Coronary artery (tissue), 2 donors: ENCODE results near the gene SPDYE4.

ENCODE experiments used
- DNase-seq: peaks from one replicate; pipeline ENCODE4 v3.0.0-alpha.2; 2017; ENCODE audit warnings: low spot score
- H3K27ac ChIP-seq, 2 donors: fragments of 200-600 bp; sonication (generic); one replicate each; pipeline ENCODE4 v1.5.1; 2016 to 2019
- H3K4me3 ChIP-seq: fragments of 200-600 bp; sonication (generic); 2 replicates; pipeline ENCODE4 v1.5.1; 2016; ENCODE audit warnings: mild to moderate bottlenecking, moderate library complexity
- TF ChIP-seq, protein P1 (sequence below): fragments of 200-600 bp; sonication (generic); IDR thresholded peaks from one replicate; pipeline ENCODE4 v1.5.1; 2019; ENCODE audit warnings: antibody characterized with exemption

The SPDYE4 gene

DNA sequence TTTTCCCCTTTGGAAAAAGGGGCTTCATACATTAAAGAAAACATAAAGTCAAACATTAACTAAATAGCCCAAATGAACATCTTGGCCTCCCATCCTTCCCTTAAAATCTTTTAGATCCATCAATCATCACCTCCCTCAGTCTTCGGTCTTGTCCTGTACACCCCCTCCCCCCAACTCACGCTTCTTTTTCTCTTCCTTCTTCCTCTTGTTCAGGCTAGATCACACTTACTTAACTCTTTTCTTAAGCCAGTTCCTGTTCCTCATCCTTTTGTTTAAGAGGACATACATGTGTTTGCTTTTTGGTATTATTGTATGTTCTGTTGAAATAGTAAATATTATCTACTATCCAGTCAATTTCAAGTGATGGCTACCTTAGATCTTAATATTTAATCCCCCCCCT, 35.3 kb upstream of the SPDYE4 start:
- no peak overlapping the region for H3K4me3 ChIP-seq
- TF ChIP-seq, protein P1, sequence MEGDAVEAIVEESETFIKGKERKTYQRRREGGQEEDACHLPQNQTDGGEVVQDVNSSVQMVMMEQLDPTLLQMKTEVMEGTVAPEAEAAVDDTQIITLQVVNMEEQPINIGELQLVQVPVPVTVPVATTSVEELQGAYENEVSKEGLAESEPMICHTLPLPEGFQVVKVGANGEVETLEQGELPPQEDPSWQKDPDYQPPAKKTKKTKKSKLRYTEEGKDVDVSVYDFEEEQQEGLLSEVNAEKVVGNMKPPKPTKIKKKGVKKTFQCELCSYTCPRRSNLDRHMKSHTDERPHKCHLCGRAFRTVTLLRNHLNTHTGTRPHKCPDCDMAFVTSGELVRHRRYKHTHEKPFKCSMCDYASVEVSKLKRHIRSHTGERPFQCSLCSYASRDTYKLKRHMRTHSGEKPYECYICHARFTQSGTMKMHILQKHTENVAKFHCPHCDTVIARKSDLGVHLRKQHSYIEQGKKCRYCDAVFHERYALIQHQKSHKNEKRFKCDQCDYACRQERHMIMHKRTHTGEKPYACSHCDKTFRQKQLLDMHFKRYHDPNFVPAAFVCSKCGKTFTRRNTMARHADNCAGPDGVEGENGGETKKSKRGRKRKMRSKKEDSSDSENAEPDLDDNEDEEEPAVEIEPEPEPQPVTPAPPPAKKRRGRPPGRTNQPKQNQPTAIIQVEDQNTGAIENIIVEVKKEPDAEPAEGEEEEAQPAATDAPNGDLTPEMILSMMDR: no peak
- DNase-seq: no peak
- H3K27ac ChIP-seq: no peak overlapping the region

DNA sequence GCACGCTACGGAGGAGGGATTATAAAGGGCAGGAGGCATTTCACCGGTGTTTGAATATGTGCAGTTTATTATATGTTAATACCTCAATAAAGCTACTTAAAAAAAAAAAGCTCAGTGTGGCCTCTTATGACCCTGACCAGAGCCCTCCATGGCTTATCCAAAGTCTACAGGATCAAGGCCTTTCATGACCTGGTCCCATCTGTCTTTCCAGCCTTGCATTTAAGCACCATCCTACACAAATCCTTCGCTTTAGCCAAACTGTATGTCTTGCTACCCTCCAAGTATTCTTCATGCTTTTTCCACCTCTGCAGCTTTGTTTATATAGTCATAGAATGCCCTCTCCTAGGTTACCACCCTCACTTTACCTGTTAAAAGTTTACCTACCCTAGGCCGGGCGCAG, 34.3 kb upstream of the SPDYE4 start:
- DNase-seq: no peak
- no peak overlapping the region for H3K4me3 ChIP-seq
- H3K27ac ChIP-seq: no peak overlapping the region
- TF ChIP-seq, protein P1: no peak

DNA sequence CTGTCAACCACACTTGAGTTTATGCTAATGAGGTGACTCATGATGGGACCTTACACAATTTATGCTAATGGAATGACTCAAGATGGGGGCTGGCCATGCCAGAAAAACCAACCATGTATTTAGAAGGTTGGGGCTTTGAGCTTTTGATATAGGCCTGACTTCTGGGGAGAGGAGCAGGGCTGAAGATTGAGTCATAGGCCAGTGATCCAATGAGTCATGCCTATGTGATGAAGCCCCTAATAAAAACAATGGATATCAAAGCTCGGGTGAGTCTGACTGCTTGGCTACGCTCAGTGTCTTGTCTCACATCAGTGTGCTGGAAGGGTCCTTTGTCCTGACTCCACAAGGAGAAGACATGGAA, 33.5 kb upstream of the SPDYE4 start:
- no peak overlapping the region for H3K4me3 ChIP-seq
- DNase-seq: no peak
- H3K27ac ChIP-seq: no peak overlapping the region
- TF ChIP-seq, protein P1: no peak

DNA sequence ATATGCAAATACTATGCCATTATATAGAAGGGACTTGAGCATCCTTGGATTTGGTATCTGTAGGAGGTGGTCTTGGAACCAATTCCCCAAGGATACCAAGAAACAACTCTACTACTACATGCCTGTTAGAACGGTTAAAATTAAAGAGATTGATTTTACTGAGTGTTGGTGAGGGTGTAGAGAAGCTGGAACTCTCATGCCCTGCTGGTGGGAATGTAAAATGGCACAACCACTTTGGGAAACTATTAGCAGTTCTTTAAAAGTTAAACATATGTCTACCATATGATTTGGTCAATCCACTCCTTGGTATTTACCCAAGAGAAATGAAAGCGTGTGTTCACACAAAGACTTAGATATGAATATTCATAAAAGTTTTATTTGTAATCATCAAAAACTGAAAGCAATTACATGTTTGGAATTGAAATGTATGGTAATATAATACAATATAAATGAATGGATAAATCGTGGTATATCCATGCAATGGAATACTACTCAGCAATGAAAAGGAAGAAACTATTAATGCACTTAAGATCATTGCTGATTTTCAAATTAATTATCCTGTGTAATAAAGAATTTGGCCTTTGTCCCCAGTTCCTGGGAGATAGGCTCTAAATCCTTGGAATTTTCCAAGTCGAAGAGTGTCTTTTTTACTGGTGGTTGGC, 33.0 kb upstream of the SPDYE4 start:
- TF ChIP-seq, protein P1: no peak
- H3K27ac ChIP-seq: no peak overlapping the region
- H3K4me3 ChIP-seq: no peak overlapping the region
- no peak for DNase-seq

DNA sequence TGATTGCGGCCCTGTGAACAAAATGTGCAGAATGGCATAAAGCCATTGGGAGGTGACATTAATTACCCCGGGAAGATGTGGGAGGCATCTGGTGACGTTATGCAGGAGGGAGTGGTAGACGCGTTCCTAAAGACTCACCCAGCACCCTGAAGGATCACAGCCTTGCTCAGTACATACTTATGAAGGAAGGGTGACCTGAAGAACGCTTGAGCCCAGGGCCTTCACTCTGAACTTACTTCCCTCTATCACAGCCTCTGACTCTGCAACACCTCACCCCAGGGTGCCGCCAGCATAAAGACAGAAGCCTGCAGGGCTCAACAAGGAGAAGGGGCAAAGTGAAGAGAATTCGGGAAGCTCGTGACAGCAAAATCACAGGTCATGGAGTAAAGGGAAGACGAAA, 31.4 kb upstream of the SPDYE4 start:
- peak; percentile 43 for DNase-seq
- H3K4me3 ChIP-seq: no peak overlapping the region
- H3K27ac ChIP-seq: no peak overlapping the region
- TF ChIP-seq, protein P1: no peak

DNA sequence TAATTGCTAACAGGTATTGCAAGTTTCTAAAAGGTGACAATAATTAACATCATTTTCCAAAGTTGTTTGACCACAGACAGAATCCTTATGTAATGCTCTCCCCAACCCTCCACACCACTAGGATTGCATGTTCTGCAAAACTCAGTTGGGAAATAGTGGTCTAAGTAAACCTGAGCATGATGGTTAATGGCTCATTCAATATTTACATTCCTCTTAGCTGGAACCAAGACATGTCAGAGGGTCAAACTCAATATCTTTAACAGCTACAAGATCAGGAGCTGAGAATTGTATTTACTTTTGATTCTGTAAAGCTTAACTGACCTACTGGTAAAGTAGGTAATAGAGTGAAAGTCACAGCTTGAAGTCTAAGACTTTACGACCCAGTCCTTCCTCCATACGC, 30.7 kb upstream of the SPDYE4 start:
- Histone ChIP-seq H3K4me3 (no peak overlapping the region), H3K27ac (no peak overlapping the region)
- no peak for DNase-seq
- TF ChIP-seq, protein P1: no peak

DNA sequence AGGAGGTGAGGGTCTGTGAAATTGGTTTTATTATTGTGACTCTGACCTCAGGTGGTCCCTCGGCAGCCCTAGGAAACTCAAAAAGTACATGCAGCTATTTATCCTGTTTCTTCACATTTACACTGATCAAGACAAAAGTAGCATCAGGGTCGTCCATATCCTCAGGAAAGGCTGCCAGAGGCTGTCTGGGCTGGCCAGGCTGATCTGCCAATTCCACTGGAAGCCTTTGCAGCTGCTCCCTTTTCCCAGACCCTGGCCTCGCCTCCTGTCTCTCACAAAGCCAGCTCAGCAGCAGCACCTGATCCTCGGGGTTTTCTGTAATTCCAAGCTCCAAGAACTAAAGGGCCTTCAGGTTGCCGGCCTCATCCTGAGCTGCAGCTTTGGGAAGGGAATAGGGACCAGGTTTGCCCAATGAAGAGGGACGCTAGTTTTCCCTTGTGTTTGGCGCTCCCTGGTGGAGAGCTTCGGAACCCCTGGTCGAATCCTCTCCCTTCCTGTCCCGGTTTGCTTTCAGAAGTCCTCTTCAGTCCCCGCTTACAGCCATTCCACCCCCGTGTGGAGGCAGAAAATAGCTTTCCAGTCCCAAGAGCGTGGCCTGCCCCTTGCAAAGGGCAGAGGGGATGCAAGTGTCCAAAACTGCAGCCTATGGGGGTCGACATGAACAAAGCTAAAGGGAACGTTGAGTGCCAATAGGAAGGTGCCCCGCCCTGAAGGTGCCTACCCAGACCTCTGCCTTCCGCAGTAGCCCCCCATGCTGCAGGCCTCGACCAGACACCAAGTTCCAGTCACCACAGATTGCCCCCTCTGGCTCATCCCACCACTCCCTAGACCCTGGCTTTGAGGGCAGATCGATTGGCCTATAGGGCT, 27.4 kb upstream of the SPDYE4 start:
- TF ChIP-seq, protein P1: peak; percentile 78
- DNase-seq: peak; percentile 88
- Histone ChIP-seq H3K4me3 (peak overlapping the region; percentile 19), H3K27ac (peak overlapping the region in 1 of 2 donors; percentile 40)
